Measurements from ENCODE around the gene PTGES2. TPM values are rescaled to one million over a fixed set of nuclear protein-coding genes. Genes with fewer than 3 reads are reported as not detected.

PTGES2 gene
- total RNA-seq, 6 experiments from 2014 or later, result 68.5 to 82.8 (median 70.6) TPM

- Mint-ChIP-seq H3K4me3 (no peak overlapping the region), H3K27me3 (ENCODE audit: insufficient read depth) (no peaks in the 10 kb centered on the region; the same call in none of the 2 replicates), H3K4me1 (ENCODE audit: low read depth) (0 out of 2 replicates have a peak, but pooled peaks cover 6% of the 10 kb centered on the region), H3K27ac (no peak overlapping the region), H3K9me3 (no peaks in the 10 kb centered on the region), H3K36me3 (ENCODE audit: low read depth) (no peaks in the 10 kb centered on the region)
- peak; percentile 100 for TF ChIP-seq CTCF (IDR thresholded peaks at IDR 0.05)
- peak; percentile 84 for DNase-seq
Measured at GRCh38 chr9:128117613-128118471, 9.7 kb downstream of the PTGES2 start.

- Mint-ChIP-seq H3K27me3 (ENCODE audit: insufficient read depth) (no peaks in the 10 kb centered on the region; the same call in none of the 2 replicates), H3K36me3 (ENCODE audit: low read depth) (no peaks in the 10 kb centered on the region), H3K4me3 (no peak overlapping the region), H3K27ac (no peak overlapping the region), H3K9me3 (no peaks in the 10 kb centered on the region), H3K4me1 (ENCODE audit: low read depth) (0 out of 2 replicates have a peak, but pooled peaks cover 6% of the 10 kb centered on the region)
- DNase-seq, result no peak
- TF ChIP-seq CTCF (IDR thresholded peaks at IDR 0.05), result no peak
Measured at GRCh38 chr9:128116104-128117083, 11.1 kb downstream of the PTGES2 start.

GRCh38 chr9:128115187-128116103, 12.1 kb downstream of the PTGES2 start:
- no peaks in the 10 kb centered on the region for H3K36me3 Mint-ChIP-seq (ENCODE audit: low read depth)
- no peak for DNase-seq

GRCh38 chr9:128114326-128115186, 13.0 kb downstream of the PTGES2 start:
- no peak for DNase-seq
- H3K27ac Mint-ChIP-seq, result no peak overlapping the region
- peaks cover 5% of the 10 kb centered on the region for H3K27me3 Mint-ChIP-seq (ENCODE audit: insufficient read depth)
- no peaks in the 10 kb centered on the region for H3K9me3 Mint-ChIP-seq
- no peak for TF ChIP-seq CTCF (IDR thresholded peaks at IDR 0.05)
- no peak overlapping the region for H3K4me3 Mint-ChIP-seq
- H3K4me1 Mint-ChIP-seq (ENCODE audit: low read depth), result 0 out of 2 replicates have a peak, but pooled peaks cover 6% of the 10 kb centered on the region
- 0 out of 2 replicates have a peak, but pooled peaks cover 3% of the 10 kb centered on the region for H3K36me3 Mint-ChIP-seq (ENCODE audit: low read depth)

More at GRCh38 chr9:128115187-128116103, 12.1 kb downstream of the PTGES2 start:
- Mint-ChIP-seq H3K27ac (no peak overlapping the region), H3K27me3 (ENCODE audit: insufficient read depth) (peaks cover 3% of the 10 kb centered on the region), H3K4me3 (no peak overlapping the region), H3K9me3 (no peaks in the 10 kb centered on the region), H3K4me1 (ENCODE audit: low read depth) (0 out of 2 replicates have a peak, but pooled peaks cover 6% of the 10 kb centered on the region)
- no peak for TF ChIP-seq CTCF (IDR thresholded peaks at IDR 0.05)
